Neuronal stem cell (in vitro differentiated cells): ENCODE results near the gene TBC1D10B.
A peak's percentile ranks its signal among the peaks of the same experiment; 100 is the strongest.
"Not testable (repeated sequence)": the region's sequence is repeated elsewhere in the genome, so short reads cannot be mapped to it uniquely, and the experiment has no call there.

Experiments
- DNase-seq: peaks from one replicate; pipeline ENCODE4 v3.0.0-alpha.2; 2013; ENCODE audit warnings: low spot score
- H2AFZ ChIP-seq: one replicate; pipeline ENCODE4 v1.6.1; 2013; ENCODE audit warnings: mild to moderate bottlenecking, low read length, inconsistent platforms
- H2AK5ac ChIP-seq: 2 replicates; pipeline ENCODE4 v1.6.1; 2013; ENCODE audit warnings: low read depth, mild to moderate bottlenecking, inconsistent platforms, low read length, moderate library complexity, mixed read lengths
- H2BK120ac ChIP-seq: 2 replicates; pipeline ENCODE4 v1.6.1; 2013; ENCODE audit warnings: low read depth, mild to moderate bottlenecking, inconsistent platforms, low read length, moderate library complexity, mixed read lengths
- H2BK12ac ChIP-seq: one replicate; pipeline ENCODE4 v1.6.1; 2013; ENCODE audit warnings: low read length, inconsistent platforms
- H2BK15ac ChIP-seq: 2 replicates; pipeline ENCODE4 v1.6.1; 2013; ENCODE audit warnings: mild to moderate bottlenecking, low read length, inconsistent platforms, mixed read lengths
- H2BK5ac ChIP-seq: one replicate; pipeline ENCODE4 v1.6.1; 2013; ENCODE audit warnings: inconsistent platforms, mild to moderate bottlenecking, low read length, moderate library complexity
- H3K14ac ChIP-seq: one replicate; pipeline ENCODE4 v1.6.1; 2013; ENCODE audit warnings: low read length, inconsistent platforms
- H3K18ac ChIP-seq: 2 replicates; pipeline ENCODE4 v1.6.1; 2013; ENCODE audit warnings: low read length, inconsistent platforms
- H3K23ac ChIP-seq: 2 replicates; pipeline ENCODE4 v1.6.1; 2013; ENCODE audit warnings: low read depth, mild to moderate bottlenecking, mixed read lengths, low read length, inconsistent platforms; ENCODE audit not compliant: poor library complexity
- H3K27ac ChIP-seq: replicated peaks from 3 replicates; pipeline ENCODE4 v1.5.1; 2013; ENCODE audit warnings: low read length, inconsistent platforms
- H3K27me3 ChIP-seq, 3 experiments: 2 replicates each; pipeline ENCODE4 v1.6.1; 2013; ENCODE audit warnings: low read length in 3 of 3, mild to moderate bottlenecking in 2 of 3, inconsistent platforms in 1 of 3, low read depth in 1 of 3, mixed read lengths in 1 of 3, moderate library complexity in 1 of 3; ENCODE audit not compliant: control insufficient read depth in 3 of 3, insufficient read depth in 3 of 3
- H3K36me3 ChIP-seq, 2 donors: replicated peaks in 1 of 2; 2 replicates each; pipeline ENCODE4 v1.6.1; 2013; ENCODE audit warnings: low read length in 2 of 2; ENCODE audit not compliant: control insufficient read depth in 2 of 2, insufficient read depth in 2 of 2
- H3K4ac ChIP-seq: 2 replicates; pipeline ENCODE4 v1.6.1; 2013; ENCODE audit warnings: inconsistent platforms, mild to moderate bottlenecking, low read length, moderate library complexity
- H3K4me1 ChIP-seq, 2 donors: 1 replicate in 1 of 2; 2 replicates in 1 of 2; pipeline ENCODE4 v1.6.1; 2013; ENCODE audit warnings: low read length in 2 of 2, low read depth in 1 of 2; ENCODE audit not compliant: control insufficient read depth in 2 of 2, insufficient read depth in 1 of 2
- H3K4me2 ChIP-seq: one replicate; pipeline ENCODE4 v1.6.1; 2013; ENCODE audit warnings: mild to moderate bottlenecking, low read length, inconsistent platforms; ENCODE audit not compliant: insufficient read depth, poor library complexity, severe bottlenecking
- H3K4me3 ChIP-seq, 2 donors: 2 replicates each; pipeline ENCODE4 v1.5.1; 2013; ENCODE audit warnings: low read length in 2 of 2, mild to moderate bottlenecking in 2 of 2, inconsistent platforms in 1 of 2, moderate library complexity in 1 of 2
- H3K79me1 ChIP-seq: one replicate; pipeline ENCODE4 v1.6.1; 2013; ENCODE audit warnings: low read depth, mild to moderate bottlenecking, inconsistent platforms, low read length, moderate library complexity
- H3K9ac ChIP-seq: one replicate; pipeline ENCODE4 v1.6.1; 2013; ENCODE audit warnings: mild to moderate bottlenecking, low read depth, low read length, inconsistent platforms; ENCODE audit not compliant: poor library complexity
- H3K9me3 ChIP-seq, 2 donors: replicated peaks in 1 of 2; 2 replicates each; pipeline versions ENCODE3 to v1.6.1; 2013; ENCODE audit warnings: low read length in 2 of 2, mild to moderate bottlenecking in 2 of 2, inconsistent platforms in 1 of 2, low read depth in 1 of 2, mixed read lengths in 1 of 2, moderate library complexity in 1 of 2; ENCODE audit not compliant: control insufficient read depth in 2 of 2, insufficient read depth in 1 of 2
- H4K8ac ChIP-seq: one replicate; pipeline ENCODE4 v1.6.1; 2013; ENCODE audit warnings: low read depth, mild to moderate bottlenecking, inconsistent platforms, low read length, moderate library complexity
- H4K91ac ChIP-seq: one replicate; pipeline ENCODE4 v1.6.1; 2013; ENCODE audit warnings: low read length, low read depth, mild to moderate bottlenecking, inconsistent platforms; ENCODE audit not compliant: poor library complexity
- WGBS, 2 donors: extraction: QIAGEN DNeasy Blood & Tissue Kit; methylation state at CpG; one replicate each; pipeline ENCODE4 v1.1.7; 2013; ENCODE audit warnings: missing lambda C conversion rate in 2 of 2, mixed read lengths in 1 of 2; ENCODE audit not compliant: insufficient read length in 2 of 2, insufficient replicate concordance in 1 of 2; ENCODE audit errors: extremely low coverage in 2 of 2; 5-methylcytosine and 5-hydroxymethylcytosine counted together

Gene TBC1D10B

DNA sequence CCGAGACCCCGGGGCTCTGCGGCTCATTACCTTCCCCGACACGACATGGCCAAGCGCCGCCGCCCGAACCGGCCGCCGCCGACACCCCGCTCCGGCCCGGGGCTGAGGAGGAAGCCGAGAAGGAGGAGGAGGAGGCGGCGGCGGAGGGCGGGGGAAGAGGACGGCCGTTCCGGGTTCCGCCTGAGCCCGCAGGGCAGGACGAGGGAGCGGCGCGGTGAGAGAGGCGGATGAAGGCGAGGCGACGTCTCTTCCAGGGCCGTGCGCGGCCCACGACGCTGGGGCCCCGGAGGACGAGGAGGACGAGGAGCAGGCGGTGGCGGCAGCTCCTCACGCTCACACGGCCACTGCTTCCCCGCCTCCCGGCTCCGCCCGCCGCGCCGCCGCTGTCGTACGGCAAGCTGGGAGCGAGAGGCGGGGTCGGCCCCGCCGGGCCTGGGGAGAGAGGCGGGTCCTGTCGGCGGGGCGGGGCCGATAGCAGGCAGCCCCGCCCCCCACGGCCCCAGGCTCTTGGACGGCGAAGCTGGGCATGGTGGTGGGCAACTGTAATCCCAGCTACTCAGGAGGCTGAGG is 35.2 kb downstream of the TBC1D10B start:
- WGBS, 2 donors = no CpG with 5 or more reads among the region's 70 CpGs
- H3K4ac ChIP-seq = not testable (repeated sequence)

DNA sequence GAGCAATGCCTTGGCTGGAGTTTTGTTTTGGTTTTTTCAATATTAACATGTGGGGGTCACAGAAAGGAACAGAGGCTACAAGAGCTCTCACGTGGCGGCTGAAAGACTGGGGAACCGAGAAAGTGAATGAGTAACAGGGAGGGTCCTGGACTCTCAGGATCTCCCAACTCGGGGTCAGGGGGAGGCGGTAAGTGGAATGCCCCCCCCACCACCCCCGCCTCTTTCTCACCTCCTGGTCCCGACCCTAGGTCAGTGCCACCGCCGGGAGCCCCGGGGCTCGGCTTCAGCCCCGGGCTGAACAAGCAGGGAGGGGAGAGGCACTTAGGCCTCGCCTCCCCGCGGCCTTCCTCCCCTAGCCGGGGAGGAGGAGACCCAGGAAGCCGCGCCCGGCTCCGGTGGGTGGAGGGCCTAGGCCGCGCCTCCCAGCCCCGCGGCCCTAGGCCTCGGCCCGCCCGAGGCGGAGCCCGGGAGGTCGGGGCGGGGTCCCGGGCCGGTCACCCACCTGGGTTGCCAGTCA is 35.8 kb downstream of the TBC1D10B start:
- H3K9me3 ChIP-seq, H2AK5ac ChIP-seq, H2AFZ ChIP-seq, H2BK120ac ChIP-seq, H3K4ac ChIP-seq, H2BK15ac ChIP-seq, H4K8ac ChIP-seq, H3K23ac ChIP-seq, H3K9ac ChIP-seq, H4K91ac ChIP-seq, H3K4me1 ChIP-seq, H3K14ac ChIP-seq, H3K36me3 ChIP-seq, H3K18ac ChIP-seq, H3K79me1 ChIP-seq, H3K27me3 ChIP-seq, H2BK12ac ChIP-seq, H3K27ac ChIP-seq, H2BK5ac ChIP-seq: not testable (repeated sequence)
- WGBS, 2 donors = no CpG with 5 or more reads among the region's 33 CpGs
- peak; percentile 70 for DNase-seq
- Histone ChIP-seq H3K4me2 (peak overlapping the region; percentile 25), H3K4me3 (peak overlapping the region; percentile 79 to 83)

More for the DNA sequence above, 35.2 kb downstream of the TBC1D10B start:
- Histone ChIP-seq H2AFZ (peak overlapping the region; percentile 92), H3K9ac (peak overlapping the region; percentile 94), H3K27ac (peak overlapping the region; percentile 92), H3K14ac (peak overlapping the region; percentile 82), H3K4me2 (peak overlapping the region; percentile 25), H3K18ac (peak overlapping the region; percentile 98), H3K4me3 (peak overlapping the region; percentile 83), H3K23ac (peak overlapping the region; percentile 89)
- H2BK15ac ChIP-seq, H2BK120ac ChIP-seq, H3K4me1 ChIP-seq, H3K9me3 ChIP-seq, H2BK12ac ChIP-seq, H4K8ac ChIP-seq, H3K27me3 ChIP-seq, H2BK5ac ChIP-seq, H3K79me1 ChIP-seq, H4K91ac ChIP-seq, H3K36me3 ChIP-seq, H2AK5ac ChIP-seq: not testable (repeated sequence)
- peak; percentile 66 for DNase-seq

DNA sequence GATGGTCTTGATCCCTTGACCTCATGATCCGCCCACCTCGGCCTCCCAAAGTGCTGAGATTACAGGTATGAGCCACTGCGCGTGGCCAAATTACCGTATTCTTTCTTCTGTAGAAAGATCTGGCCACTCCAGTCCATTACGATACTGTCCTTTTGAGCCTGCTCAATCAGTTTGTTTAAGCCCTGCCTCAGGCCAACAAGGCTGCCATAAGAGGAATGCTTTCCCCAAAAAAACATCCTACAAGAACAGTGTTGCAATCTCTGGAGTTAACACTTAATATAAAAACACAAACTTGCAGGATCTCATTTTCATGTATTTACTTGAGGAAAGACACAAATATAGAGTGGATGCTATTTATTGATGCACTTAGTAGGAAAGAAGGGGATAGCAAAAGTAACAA is 46.1 kb downstream of the TBC1D10B start:
- not testable (repeated sequence) for H4K91ac ChIP-seq, DNase-seq, H3K14ac ChIP-seq, H3K36me3 ChIP-seq, H3K9me3 ChIP-seq, H4K8ac ChIP-seq, H3K9ac ChIP-seq, H3K4me2 ChIP-seq, H2AK5ac ChIP-seq, H3K23ac ChIP-seq, H2BK15ac ChIP-seq, H2AFZ ChIP-seq, H2BK120ac ChIP-seq, H3K79me1 ChIP-seq, H3K4ac ChIP-seq, H3K4me1 ChIP-seq, H3K27me3 ChIP-seq, H2BK5ac ChIP-seq, H3K27ac ChIP-seq, H2BK12ac ChIP-seq, H3K4me3 ChIP-seq, H3K18ac ChIP-seq
- no CpG with 5 or more reads among the region's 6 CpGs for WGBS, 2 donors

DNA sequence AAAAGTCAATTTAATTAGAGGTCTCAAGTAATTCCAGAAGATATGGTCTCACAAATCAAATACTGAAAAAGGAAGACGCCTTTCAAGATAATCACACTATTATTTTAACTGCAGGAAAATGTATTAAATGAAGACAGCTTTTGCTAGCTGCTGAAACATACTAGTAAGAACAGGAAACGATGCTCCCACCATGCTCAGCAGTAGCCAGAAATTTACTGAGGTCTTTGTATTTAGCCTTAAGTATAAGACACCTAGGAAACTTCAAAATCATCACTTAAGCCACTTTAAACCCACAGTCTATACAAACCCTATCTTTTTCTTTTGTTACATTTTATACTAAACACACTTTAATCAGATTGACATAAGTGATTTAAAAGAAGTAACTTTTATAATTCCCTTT is 51.6 kb downstream of the TBC1D10B start:
- not testable (repeated sequence) for H3K36me3 ChIP-seq, H3K14ac ChIP-seq, H3K27ac ChIP-seq, H2BK12ac ChIP-seq, H3K4me1 ChIP-seq, H2AFZ ChIP-seq, H2BK15ac ChIP-seq, H3K9ac ChIP-seq, H3K4me3 ChIP-seq, H2BK120ac ChIP-seq, H3K4ac ChIP-seq, H3K79me1 ChIP-seq, H3K18ac ChIP-seq, H3K27me3 ChIP-seq, H3K23ac ChIP-seq, DNase-seq, H3K4me2 ChIP-seq, H2AK5ac ChIP-seq, H4K91ac ChIP-seq, H4K8ac ChIP-seq, H2BK5ac ChIP-seq, H3K9me3 ChIP-seq
- WGBS, 2 donors = no CpG with 5 or more reads among the region's 2 CpGs
